HG02973 (cell line): ENCODE measurements around the gene FAM120A.

Source experiments
- ATAC-seq: cut with Tn5 transposase; IDR thresholded peaks from one replicate; pipeline ENCODE4 v1.9.1; 2021; ENCODE audit warnings: moderate library complexity; ENCODE audit not compliant: unreplicated experiment

The FAM120A gene

GRCh38 chr9:93470391-93470790 is 18.9 kb downstream of the FAM120A start:
- no peak for ATAC-seq

DNA sequence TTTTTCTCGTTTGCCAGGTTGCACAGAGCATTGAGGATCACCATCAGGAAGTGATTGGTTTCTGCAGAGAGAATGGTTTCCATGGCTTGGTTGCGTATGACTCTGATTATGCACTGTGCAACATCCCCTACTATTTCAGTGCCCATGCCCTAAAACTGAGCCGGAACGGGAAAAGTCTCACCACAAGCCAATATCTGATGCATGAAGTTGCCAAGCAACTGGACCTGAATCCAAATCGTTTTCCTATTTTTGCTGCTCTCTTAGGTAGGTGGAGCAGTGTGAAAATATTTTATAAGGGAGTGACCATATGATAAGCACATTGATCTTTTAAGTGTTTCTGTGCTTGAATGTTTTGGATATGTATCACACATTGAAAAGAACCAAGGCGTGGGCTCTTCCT is 19.6 kb downstream of the FAM120A start:
- no peak for ATAC-seq

- ATAC-seq, result no peak
Observed at GRCh38 chr9:93473411-93473810, 21.9 kb downstream of the FAM120A start.

DNA sequence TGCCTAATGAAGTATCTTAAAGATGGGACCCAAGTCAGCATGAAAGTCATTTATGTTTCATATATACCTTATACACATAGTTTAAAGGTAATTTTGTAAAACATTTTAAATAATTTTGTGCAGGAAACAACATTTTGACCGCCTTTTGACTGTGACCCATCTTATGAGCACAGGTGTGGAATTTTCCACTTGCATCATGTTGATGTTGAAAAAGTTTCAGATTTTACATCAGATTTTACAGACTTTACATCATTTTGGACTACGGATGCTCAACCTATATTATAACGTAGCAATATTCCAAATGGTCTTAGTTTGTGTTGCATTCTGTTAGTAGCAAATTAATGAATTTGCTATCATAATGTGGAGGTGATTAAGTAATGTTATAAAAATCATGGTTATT is 23.6 kb downstream of the FAM120A start:
- ATAC-seq, result no peak

DNA sequence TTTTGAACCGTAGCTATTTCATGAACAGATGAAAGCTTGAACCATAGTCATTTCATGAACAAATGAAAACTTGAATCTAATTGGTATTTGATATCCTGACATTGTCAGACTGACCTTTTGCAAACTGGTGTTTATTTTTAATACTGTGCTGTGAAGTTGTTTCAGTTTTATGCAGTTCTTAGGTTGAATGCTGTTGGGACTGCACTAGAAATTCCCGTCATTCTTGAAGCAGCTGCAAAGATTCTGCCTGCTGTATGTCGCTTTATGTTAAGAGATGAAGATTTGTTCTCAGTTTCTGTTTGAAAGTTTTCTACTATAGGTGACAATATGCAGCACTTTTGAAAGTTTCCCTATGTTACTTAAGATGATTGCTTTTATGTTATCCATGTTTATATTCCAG is 24.4 kb downstream of the FAM120A start:
- no peak for ATAC-seq

DNA sequence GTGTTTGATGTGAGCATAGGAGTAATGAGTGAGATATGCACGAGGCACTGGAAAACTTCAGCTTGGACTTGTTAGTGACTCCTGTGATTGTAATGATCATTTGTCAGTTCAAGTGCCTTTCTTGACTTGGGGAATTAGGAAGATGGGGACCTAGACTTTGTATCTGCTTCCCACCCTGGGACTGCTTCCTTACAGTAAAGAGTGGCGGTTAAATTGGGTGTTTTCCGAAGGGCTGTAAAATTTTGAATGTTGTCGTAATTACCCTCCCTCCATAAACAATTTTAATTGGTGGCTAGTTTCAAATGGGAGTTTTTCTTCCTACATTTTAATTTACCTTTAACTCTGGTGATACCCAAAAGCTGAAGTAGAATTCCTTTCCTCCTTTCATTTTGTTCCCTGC is 25.4 kb downstream of the FAM120A start:
- no peak for ATAC-seq

DNA sequence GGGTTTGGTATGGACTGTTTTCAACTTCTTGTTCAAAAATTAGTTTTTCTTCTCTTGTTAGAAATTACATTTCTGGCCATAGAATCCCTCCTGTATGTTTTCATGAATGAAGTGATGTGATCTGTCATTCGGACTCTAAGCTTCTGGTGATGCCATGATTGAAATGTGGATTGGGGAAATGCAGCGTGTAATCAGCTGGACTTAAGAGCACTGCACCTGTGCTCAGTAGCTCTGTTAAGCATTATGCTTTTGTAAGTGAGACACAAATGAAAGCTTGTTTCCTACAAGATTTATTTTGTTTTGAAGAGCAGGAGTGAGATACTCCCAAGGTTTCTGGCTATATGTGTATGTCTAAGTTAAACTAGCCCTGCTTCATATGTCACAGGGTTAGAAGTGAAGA is 25.9 kb downstream of the FAM120A start:
- no peak for ATAC-seq

- no peak for ATAC-seq
Observed at GRCh38 chr9:93479726-93480125, 28.2 kb downstream of the FAM120A start.

- ATAC-seq, result no peak
Observed at GRCh38 chr9:93480262-93480661, 28.8 kb downstream of the FAM120A start.

DNA sequence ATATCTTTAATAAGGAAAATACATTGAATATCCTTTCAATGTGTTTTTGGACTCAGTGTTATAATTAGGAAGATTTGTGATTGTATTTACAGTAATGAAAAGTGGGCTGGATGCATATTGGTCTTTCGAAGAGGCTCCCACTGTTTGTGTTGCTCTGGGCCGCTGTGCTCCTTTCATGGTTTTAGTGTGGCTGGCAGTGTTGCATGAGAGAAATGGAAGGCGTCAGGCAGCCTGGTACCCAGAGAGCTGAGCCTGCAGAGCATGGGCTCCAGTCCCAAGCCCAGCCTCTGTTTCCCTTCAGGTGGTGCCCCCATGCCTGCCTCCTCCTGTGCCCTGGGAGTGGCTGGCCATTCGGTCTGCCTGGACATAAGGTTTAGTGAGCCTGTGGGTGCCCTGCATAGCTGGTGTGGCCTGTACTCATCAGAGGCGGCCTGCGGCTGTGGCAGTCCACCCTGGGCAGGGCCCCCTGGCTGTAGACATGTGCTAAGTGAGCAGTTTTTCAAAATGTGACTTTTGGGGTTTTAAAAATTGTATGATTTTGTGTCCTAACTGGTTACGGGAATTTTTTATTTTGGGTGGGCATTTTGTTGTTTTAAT is 29.3 kb downstream of the FAM120A start:
- ATAC-seq, result no peak

GRCh38 chr9:93483497-93483896 is 32.0 kb downstream of the FAM120A start:
- ATAC-seq, result no peak

- ATAC-seq, result no peak
Observed at GRCh38 chr9:93486268-93486667, 34.8 kb downstream of the FAM120A start.

- no peak for ATAC-seq
Observed at GRCh38 chr9:93488244-93488643, 36.8 kb downstream of the FAM120A start.

DNA sequence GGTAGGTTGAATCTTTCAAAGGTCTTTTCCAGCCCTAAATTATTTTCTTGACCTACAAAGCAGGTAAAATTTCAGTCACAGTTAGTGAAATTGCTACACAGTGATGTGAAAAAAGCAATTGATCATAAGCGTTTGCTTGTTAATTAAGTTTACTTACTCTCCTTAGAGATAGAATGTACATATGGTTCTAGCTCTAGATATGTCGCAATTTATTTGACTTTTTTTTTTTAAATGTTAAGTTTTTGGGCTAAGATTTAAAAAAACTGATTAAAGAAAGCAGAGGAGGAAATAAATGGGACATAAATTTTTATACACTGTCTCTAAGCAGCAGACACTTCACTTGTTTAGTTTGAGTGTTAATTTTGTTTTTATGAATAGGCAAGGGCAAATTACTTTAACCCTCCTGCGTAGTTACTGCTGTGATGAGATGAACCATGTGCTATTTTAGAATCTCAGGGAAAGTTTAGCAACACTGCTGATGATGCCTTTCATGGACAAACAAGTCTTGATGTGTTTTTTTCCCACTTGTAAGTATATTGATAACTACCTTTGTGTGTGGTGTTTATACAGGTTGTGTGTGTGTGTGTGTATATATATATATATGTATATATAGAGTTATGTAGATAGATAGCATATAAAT is 40.2 kb downstream of the FAM120A start:
- no peak for ATAC-seq

DNA sequence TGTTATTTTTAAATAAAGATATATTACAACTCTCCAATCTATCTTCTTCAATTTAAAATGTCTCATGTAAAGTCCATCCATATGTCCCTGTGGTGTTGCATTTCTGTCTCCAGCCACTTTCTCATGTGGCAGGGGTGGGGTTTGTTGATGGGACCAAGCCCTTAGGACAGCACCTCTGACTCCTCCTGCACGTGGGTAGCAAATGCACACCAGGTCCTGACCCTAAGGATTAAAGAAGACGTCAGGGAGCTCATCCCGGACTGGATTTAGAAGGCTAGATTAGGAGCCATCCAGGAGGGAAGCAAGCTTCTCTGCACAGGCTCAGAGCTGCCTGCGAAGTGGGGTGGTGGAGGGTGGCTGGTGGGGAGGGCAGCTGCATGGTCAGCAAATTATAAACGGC is 40.8 kb downstream of the FAM120A start:
- ATAC-seq, result no peak

- ATAC-seq, result no peak
Observed at GRCh38 chr9:93493949-93494348, 42.5 kb downstream of the FAM120A start.

DNA sequence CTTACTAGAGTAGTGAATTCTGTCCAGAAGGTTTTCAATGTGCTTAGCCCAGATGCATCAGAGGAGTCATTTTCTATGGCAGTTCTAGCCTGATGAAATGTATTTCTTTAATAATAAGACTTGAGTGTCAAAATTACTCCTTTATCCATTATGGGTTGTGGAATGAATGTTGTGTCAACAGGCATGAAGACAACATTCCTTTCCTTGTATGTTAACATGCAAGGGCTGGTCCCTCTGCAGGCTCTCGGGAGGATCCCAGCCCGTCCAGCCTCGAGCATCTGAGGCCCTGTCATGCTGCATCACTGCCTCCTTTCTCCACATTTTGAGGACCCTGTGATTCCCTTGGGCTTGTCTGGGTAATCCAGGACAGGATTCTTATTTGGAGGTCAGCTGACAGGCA is 44.8 kb downstream of the FAM120A start:
- ATAC-seq, result no peak

GRCh38 chr9:93500571-93501298 is 49.2 kb downstream of the FAM120A start:
- no peak for ATAC-seq

DNA sequence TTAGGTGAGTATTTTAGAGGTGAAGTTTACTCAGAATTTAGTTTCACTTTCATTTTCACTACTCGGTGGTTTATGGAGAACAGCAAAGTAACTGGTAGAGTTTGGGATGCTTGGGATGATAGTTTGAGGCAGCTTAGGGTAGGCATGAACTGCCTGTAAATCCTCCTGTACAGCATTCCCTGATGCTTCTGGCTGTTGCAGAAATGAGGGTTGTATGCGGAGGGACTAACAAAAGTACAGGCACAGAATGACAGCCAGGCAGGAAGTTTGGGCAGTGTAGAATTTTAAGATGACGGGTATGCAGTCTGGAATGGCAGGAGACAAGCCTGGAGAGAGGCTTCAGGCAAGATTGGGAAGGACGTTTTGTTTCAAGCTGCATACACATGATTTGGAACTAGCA is 49.9 kb downstream of the FAM120A start:
- no peak for ATAC-seq

- no peak for ATAC-seq
Observed at GRCh38 chr9:93503381-93503780, 51.9 kb downstream of the FAM120A start.

GRCh38 chr9:93505541-93506132 is 54.2 kb downstream of the FAM120A start:
- no peak for ATAC-seq

DNA sequence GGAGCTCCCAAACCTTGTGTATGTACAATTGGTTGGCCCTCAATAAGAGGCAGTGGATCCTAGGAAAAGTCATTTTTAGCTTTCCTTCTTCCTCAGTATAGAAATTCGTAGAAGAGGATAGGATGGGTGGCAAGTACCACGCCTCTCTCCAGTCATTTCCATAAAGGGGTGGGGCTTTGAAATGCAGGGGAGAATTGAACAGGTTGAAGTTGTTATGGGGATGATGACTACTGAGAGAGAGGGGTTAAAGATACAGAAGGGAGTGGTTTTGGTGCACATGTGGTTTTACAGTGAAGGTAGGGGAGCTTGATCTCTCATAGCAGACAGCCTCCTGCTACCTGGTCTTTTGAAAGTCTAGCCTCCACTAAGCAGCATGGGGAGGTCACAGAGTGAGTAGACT is 56.3 kb downstream of the FAM120A start:
- no peak for ATAC-seq
